KMS-11 (cell line): ENCODE results near the gene NOXO1.

Experiments used
- H2AFZ ChIP-seq: fragments of 200-600 bp; sonication (generic); 2 replicates; pipeline ENCODE4 v1.6.1; 2016; ENCODE audit warnings: antibody characterized with exemption, mixed run types, low read depth
- H3K27ac ChIP-seq: fragments of 200-600 bp; sonication (generic); 2 replicates; pipeline ENCODE4 v1.6.1; 2016; ENCODE audit warnings: mild to moderate bottlenecking, mixed run types
- H3K27me3 ChIP-seq: fragments of 200-600 bp; sonication (generic); 2 replicates; pipeline ENCODE4 v1.6.1; 2017; ENCODE audit warnings: mild to moderate bottlenecking, low read depth, mixed run types, moderate library complexity; ENCODE audit not compliant: insufficient read depth
- H3K36me3 ChIP-seq: fragments of 200-600 bp; sonication (generic); 2 replicates; pipeline ENCODE4 v1.6.1; 2017; ENCODE audit warnings: mild to moderate bottlenecking, mixed run types; ENCODE audit not compliant: insufficient read depth
- H3K4me1 ChIP-seq: fragments of 200-600 bp; sonication (generic); 2 replicates; pipeline ENCODE4 v1.6.1; 2016; ENCODE audit warnings: mild to moderate bottlenecking, low read depth, mixed run types; ENCODE audit not compliant: poor library complexity, severe bottlenecking
- H3K4me2 ChIP-seq: fragments of 200-600 bp; sonication (generic); 2 replicates; pipeline ENCODE4 v1.7.0; 2016; ENCODE audit warnings: mild to moderate bottlenecking, mixed run types
- H3K4me3 ChIP-seq: fragments of 200-600 bp; sonication (generic); IDR thresholded peaks from 2 replicates; pipeline ENCODE4 v1.6.1; 2017; ENCODE audit warnings: low read depth, low read length, mixed read lengths; ENCODE audit not compliant: insufficient read depth
- H3K79me2 ChIP-seq: fragments of 200-600 bp; sonication (generic); 2 replicates; pipeline ENCODE4 v1.6.1; 2016; ENCODE audit warnings: low read depth, mixed run types; ENCODE audit not compliant: insufficient read depth
- H3K9ac ChIP-seq: fragments of 200-600 bp; sonication (generic); 2 replicates; pipeline ENCODE4 v1.6.1; 2016; ENCODE audit warnings: mild to moderate bottlenecking, mixed run types
- H4K20me1 ChIP-seq: fragments of 200-600 bp; sonication (generic); 2 replicates; pipeline ENCODE4 v1.6.1; 2016; ENCODE audit warnings: mild to moderate bottlenecking, mixed run types; ENCODE audit not compliant: insufficient read depth
- TF ChIP-seq, protein P1 (sequence below): fragments of 200-600 bp; sonication (generic); conservative IDR thresholded peaks from 2 replicates; pipeline ENCODE4 v1.6.1; 2017; ENCODE audit warnings: low read depth, mild to moderate bottlenecking, antibody characterized with exemption, low read length, moderate library complexity, mixed read lengths

The NOXO1 gene

DNA sequence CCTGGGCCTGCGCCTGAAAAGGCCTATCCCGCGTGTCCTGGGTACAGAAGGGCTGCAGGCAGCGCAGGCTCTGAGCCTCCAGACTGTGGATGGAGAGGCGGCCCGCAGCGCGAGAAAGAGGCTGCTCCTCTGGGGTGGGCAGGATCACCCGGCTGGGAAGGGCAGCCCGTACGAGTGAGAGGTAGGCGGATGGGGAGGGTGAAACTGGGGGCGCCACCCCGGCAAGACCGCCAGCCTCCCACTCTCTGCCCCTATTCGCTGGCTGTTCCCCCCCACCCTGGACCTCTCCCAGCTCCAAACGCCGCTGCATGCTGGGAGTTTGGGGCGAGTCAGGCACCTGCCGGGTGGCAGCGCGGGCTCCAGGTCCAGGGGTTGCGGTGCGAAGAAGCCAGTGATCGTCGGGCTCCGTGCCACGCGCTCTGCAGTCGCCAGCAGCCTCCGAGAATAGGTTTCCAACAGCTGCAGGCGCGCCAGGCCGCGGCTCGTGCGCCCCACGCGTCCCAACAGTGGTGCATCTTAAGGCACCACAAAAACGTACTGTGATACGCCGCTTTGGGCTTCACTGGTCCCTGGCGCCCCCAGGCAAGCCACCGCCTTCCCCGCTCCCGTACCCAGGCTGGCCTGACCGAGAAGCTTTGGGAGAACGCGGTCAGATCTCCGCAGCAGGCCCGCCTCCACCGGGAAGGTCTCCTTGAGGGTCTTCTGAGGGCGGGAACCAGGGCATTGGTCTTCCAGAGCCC is 1.1 kb downstream of the NOXO1 start:
- Histone ChIP-seq H3K27ac (no peak overlapping the region), H4K20me1 (no peaks in the 10 kb centered on the region), H3K4me3 (no peak overlapping the region), H3K27me3 (peaks cover 5% of the 10 kb centered on the region; the same call in 1 of the 2 replicates), H3K9ac (no peak overlapping the region), H3K79me2 (no peaks in the 10 kb centered on the region), H3K4me2 (no peak overlapping the region), H2AFZ (no peak overlapping the region), H3K36me3 (no peaks in the 10 kb centered on the region; the same call in 1 of the 2 replicates), H3K4me1 (peaks cover 30% of the 10 kb centered on the region)
- TF ChIP-seq, protein P1, sequence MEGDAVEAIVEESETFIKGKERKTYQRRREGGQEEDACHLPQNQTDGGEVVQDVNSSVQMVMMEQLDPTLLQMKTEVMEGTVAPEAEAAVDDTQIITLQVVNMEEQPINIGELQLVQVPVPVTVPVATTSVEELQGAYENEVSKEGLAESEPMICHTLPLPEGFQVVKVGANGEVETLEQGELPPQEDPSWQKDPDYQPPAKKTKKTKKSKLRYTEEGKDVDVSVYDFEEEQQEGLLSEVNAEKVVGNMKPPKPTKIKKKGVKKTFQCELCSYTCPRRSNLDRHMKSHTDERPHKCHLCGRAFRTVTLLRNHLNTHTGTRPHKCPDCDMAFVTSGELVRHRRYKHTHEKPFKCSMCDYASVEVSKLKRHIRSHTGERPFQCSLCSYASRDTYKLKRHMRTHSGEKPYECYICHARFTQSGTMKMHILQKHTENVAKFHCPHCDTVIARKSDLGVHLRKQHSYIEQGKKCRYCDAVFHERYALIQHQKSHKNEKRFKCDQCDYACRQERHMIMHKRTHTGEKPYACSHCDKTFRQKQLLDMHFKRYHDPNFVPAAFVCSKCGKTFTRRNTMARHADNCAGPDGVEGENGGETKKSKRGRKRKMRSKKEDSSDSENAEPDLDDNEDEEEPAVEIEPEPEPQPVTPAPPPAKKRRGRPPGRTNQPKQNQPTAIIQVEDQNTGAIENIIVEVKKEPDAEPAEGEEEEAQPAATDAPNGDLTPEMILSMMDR: no peak

DNA sequence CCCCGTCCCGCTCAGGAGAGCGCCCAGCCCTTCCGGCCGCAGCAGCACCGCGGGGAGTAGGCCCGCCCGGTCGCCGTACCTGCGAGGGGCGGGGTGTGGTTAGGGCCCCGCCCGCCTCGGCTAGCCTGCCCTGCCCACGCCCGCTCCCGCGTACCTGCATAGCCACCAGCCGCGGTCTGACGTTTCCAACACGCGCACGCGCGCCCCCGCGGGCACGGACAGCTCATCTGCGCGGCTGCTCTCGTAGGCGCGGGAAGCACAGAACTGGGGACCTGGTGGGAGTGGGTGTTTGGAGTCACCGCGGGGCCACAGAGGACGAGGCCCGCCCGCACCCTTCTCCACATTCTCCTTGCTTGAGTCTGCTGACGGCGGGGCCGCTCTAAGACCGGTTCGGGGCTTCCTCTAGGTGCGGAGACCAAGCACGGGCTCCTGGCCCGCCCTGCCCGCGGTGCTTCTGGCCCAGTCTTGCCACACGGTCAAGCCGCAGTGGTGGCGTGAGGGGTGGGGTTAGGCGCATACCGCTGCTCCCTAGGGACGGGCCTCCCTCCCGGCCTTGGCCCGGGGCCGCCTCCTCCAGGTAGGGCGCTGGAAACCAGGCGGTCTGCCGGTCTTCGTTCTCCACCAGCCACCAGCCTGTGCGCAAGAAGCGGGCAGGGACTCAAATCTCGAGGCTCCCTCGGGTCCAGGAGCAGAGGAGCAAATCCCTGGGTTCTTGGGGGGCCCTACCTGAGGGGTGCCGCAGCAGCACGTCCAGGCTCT is 1.8 kb downstream of the NOXO1 start:
- Histone ChIP-seq H3K27ac (no peak overlapping the region), H3K4me2 (no peak overlapping the region), H3K9ac (no peak overlapping the region), H3K4me3 (no peak overlapping the region), H3K36me3 (no peaks in the 10 kb centered on the region; the same call in 1 of the 2 replicates), H4K20me1 (no peaks in the 10 kb centered on the region), H3K4me1 (peaks cover 28% of the 10 kb centered on the region), H3K27me3 (peaks cover 5% of the 10 kb centered on the region; the same call in 1 of the 2 replicates), H3K79me2 (no peaks in the 10 kb centered on the region), H2AFZ (no peak overlapping the region)
- TF ChIP-seq, protein P1: no peak

DNA sequence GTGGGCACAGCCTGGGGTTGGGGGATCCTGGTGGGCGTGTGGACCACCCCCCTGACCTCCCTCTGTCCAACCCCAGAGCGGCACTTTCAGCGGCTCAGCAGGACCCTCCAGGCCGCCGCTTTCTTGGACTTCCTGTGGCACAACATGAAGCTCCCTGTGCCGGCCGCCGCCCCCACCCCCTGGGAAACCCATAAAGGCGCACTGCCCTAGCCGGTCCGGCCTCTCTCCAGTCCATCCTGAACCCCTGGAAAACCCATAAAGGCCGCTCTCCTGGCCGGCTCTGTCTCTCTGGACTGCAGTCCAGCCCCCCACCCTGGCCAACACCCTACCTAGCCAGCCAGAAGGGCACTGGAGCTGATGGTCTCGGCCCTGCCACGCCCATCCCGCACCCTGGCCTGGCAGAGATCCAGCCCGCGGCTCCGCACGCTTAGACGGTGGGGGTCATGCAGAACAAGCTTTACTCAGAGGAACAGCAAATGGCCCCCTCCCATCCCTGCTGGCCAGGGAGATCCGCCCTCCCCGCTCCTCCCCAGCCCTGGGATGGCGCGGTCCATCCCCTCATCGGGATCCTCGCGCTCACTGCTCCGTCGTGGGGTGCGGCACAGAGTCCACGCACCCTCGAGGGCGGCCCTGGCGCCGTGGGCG is 2.7 kb downstream of the NOXO1 start:
- Histone ChIP-seq H3K27ac (no peak overlapping the region), H3K4me2 (no peak overlapping the region), H3K79me2 (peaks cover 3% of the 10 kb centered on the region; the same call in 1 of the 2 replicates), H3K36me3 (no peaks in the 10 kb centered on the region; the same call in 1 of the 2 replicates), H3K4me3 (no peak overlapping the region), H4K20me1 (no peaks in the 10 kb centered on the region), H3K27me3 (peaks cover 5% of the 10 kb centered on the region; the same call in 1 of the 2 replicates), H3K4me1 (peaks cover 31% of the 10 kb centered on the region), H3K9ac (no peak overlapping the region), H2AFZ (no peak overlapping the region)
- TF ChIP-seq, protein P1: no peak

DNA sequence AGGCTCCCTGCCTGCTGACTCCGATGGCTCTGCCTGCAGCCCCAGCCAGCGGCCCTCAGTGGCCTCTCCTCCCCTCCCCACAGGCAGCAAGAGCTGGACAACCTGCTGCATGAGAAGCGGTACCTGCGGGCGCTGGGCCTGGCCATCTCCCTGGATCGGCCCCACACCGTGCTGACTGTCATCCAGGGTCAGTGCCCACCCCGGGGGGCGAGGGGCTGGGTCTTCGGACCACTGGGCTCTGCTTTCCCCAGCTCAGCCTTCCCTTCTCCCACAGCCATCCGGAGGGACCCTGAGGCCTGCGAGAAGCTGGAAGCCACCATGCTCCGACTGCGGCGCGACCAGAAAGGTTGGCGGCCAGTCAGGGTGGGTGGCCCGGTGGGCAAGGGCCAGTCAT is 3.4 kb downstream of the NOXO1 start:
- Histone ChIP-seq H3K9ac (no peak overlapping the region), H3K27me3 (no peaks in the 10 kb centered on the region; the same call in 1 of the 2 replicates), H3K4me1 (peaks cover 34% of the 10 kb centered on the region), H2AFZ (no peak overlapping the region), H3K36me3 (no peaks in the 10 kb centered on the region; the same call in 1 of the 2 replicates), H4K20me1 (no peaks in the 10 kb centered on the region), H3K4me2 (no peak overlapping the region), H3K4me3 (no peak overlapping the region), H3K79me2 (peaks cover 10% of the 10 kb centered on the region), H3K27ac (no peak overlapping the region)
- TF ChIP-seq, protein P1: no peak
